Keratinocyte (primary cell): ENCODE data around the gene PRDX2. TPM values are rescaled to one million over a fixed set of nuclear protein-coding genes. Genes with fewer than 3 reads are reported as not detected.

ENCODE experiments used
- DNase-seq: peaks from one replicate; pipeline ENCODE4 v3.0.0-alpha.2; 2011; ENCODE audit warnings: low read depth, missing footprints, low spot score
- FAIRE-seq: peaks from 2 replicates; lab custom pipeline; 2011; peaks lifted over from hg19 to GRCh38; lab: Jason Lieb, UNC
- H2AFZ ChIP-seq: 2 replicates; pipeline ENCODE4 v1.6.0; 2012; ENCODE audit warnings: low read length, control low read depth, inconsistent platforms; ENCODE audit not compliant: control insufficient read depth
- H3K27ac ChIP-seq: 2 replicates; pipeline ENCODE4 v1.5.1; 2011; ENCODE audit warnings: low read length; ENCODE audit not compliant: control insufficient read depth, insufficient read depth
- H3K27me3 ChIP-seq: 3 replicates; pipeline ENCODE4 v1.6.0; 2011; ENCODE audit warnings: low read length; ENCODE audit not compliant: control insufficient read depth, insufficient read depth; ENCODE audit errors: extremely low read depth
- H3K36me3 ChIP-seq, 2 experiments: 2 replicates in 1 of 2; 3 replicates in 1 of 2; pipeline ENCODE4 v1.5.1; 2011; ENCODE audit warnings: low read length in 2 of 2, mild to moderate bottlenecking in 1 of 2; ENCODE audit not compliant: control insufficient read depth in 2 of 2, insufficient read depth in 2 of 2; ENCODE audit errors: extremely low read depth in 1 of 2
- H3K4me1 ChIP-seq: 3 replicates; pipeline ENCODE4 v1.5.1; 2011; ENCODE audit warnings: low read length; ENCODE audit not compliant: control insufficient read depth, insufficient read depth; ENCODE audit errors: extremely low read depth
- H3K4me2 ChIP-seq: 3 replicates; pipeline ENCODE4 v1.6.0; 2011; ENCODE audit warnings: low read depth, low read length; ENCODE audit not compliant: control insufficient read depth, insufficient read depth; ENCODE audit errors: extremely low read depth
- H3K4me3 ChIP-seq, 3 experiments: fragments of 200-600 bp in 1 of 3; sonication (generic) in 1 of 3; 2 replicates in 2 of 3; 3 replicates in 1 of 3; pipeline ENCODE4 v1.5.1; 2011 to 2016; ENCODE audit warnings: low read length in 3 of 3, mild to moderate bottlenecking in 3 of 3, control low read depth in 2 of 3, inconsistent platforms in 1 of 3, low read depth in 1 of 3, mixed read lengths in 1 of 3, mixed run types in 1 of 3, moderate library complexity in 1 of 3; ENCODE audit not compliant: control insufficient read depth in 2 of 3, insufficient read depth in 2 of 3; ENCODE audit errors: extremely low read depth in 1 of 3
- H3K79me2 ChIP-seq: 2 replicates; pipeline ENCODE4 v1.6.0; 2012; ENCODE audit warnings: low read length; ENCODE audit not compliant: control insufficient read depth, insufficient read depth
- H3K9ac ChIP-seq: 3 replicates; pipeline ENCODE4 v1.6.0; 2011; ENCODE audit warnings: low read length; ENCODE audit not compliant: control insufficient read depth, insufficient read depth; ENCODE audit errors: extremely low read depth
- H3K9me1 ChIP-seq: 3 replicates; pipeline ENCODE4 v1.6.0; 2011; ENCODE audit warnings: low read length; ENCODE audit not compliant: control insufficient read depth, insufficient read depth; ENCODE audit errors: extremely low read depth
- H3K9me3 ChIP-seq: 2 replicates; pipeline ENCODE4 v1.5.1; 2012; ENCODE audit warnings: low read depth, low read length; ENCODE audit not compliant: control insufficient read depth
- H4K20me1 ChIP-seq: 3 replicates; pipeline ENCODE4 v1.6.0; 2011; ENCODE audit warnings: low read length; ENCODE audit not compliant: control insufficient read depth, insufficient read depth; ENCODE audit errors: extremely low read depth
- CTCF ChIP-seq, 3 experiments: IDR thresholded peaks in 1 of 3; conservative IDR thresholded peaks in 1 of 3; optimal IDR thresholded peaks in 1 of 3; 2 replicates in 2 of 3; 3 replicates in 1 of 3; pipeline versions ENCODE3 to v1.5.1; 2011; ENCODE audit warnings: low read length in 3 of 3, mild to moderate bottlenecking in 3 of 3, moderate library complexity in 2 of 3, control low read depth in 1 of 3, inconsistent platforms in 1 of 3; ENCODE audit not compliant: insufficient read depth in 2 of 3; ENCODE audit errors: extremely low read depth in 1 of 3
- EZH2 ChIP-seq: IDR thresholded peaks from one replicate; pipeline ENCODE4 v1.6.1; 2012; ENCODE audit warnings: inconsistent platforms, mild to moderate bottlenecking, low read length, moderate library complexity
- dilution Hi-C: fragments of 300-500 bp; cut with MboI; formaldehyde crosslinking; loops from one replicate; pipeline ENCODE4 v1.7.0; 2020; ENCODE audit warnings: low sequenced_read_pairs; ENCODE audit not compliant: extremely low pct_ligation_motif_present
- polyA plus RNA-seq, 5 experiments: library from polyadenylated mRNA; depleted of rRNA in 3 of 5; stranded (reverse) in 3 of 5; stranded (forward) in 1 of 5; unstranded in 1 of 5; fragments of >200 nt; gene quantifications; 1 replicate in 1 of 5; 2 replicates in 3 of 5; 3 replicates in 1 of 5; pipeline versions ENCODE4 v1.2.1 to v1.2.3, GENCODE V29; 2011 to 2012; ENCODE audit warnings: missing spikeins in 2 of 5, low read depth in 1 of 5, low replicate concordance in 1 of 5

Gene PRDX2
- polyA plus RNA-seq, 1 donor (not counting 4 experiments of a cell fraction or from before 2014, with no cell fraction given), result 154 TPM

- no peaks in the 10 kb centered on the region for H3K4me1 ChIP-seq
- no peak overlapping the region for H3K27ac ChIP-seq
- H3K27me3 ChIP-seq, result no peaks in the 10 kb centered on the region
- FAIRE-seq, result no peak
- no peaks in the 10 kb centered on the region for H3K79me2 ChIP-seq
- H3K4me2 ChIP-seq, result peak overlapping the region; percentile 37
- H3K36me3 ChIP-seq, result peaks cover 0 to 4% of the 10 kb centered on the region in 2 experiments
- peak overlapping the region in 2 of 3 experiments; percentile 12 to 16 for H3K4me3 ChIP-seq
- H2AFZ ChIP-seq, result peak overlapping the region; percentile 25
- dilution Hi-C loops, result no loop called here
- DNase-seq, result no peak
- peak overlapping the region; percentile 33 for H3K9ac ChIP-seq
- H4K20me1 ChIP-seq, result no peaks in the 10 kb centered on the region
- H3K9me3 ChIP-seq, result no peaks in the 10 kb centered on the region
- TF ChIP-seq CTCF (optimal IDR thresholded peaks at IDR 0.05 in 1 of 3, IDR thresholded peaks at IDR 0.05 in 1 of 3, conservative IDR thresholded peaks at IDR 0.05 in 1 of 3; ENCODE audit: extremely low read depth in 1 of 3, insufficient read depth in 2 of 3, low read length in 3 of 3), result peak; percentile 83 to 97 (median 84)
- no peak for TF ChIP-seq EZH2
- no peaks in the 10 kb centered on the region for H3K9me1 ChIP-seq
Measured at GRCh38 chr19:12757544-12758274, 43.9 kb downstream of the PRDX2 start.

GRCh38 chr19:12756150-12756883 lies 45.3 kb downstream of the PRDX2 start:
- Histone ChIP-seq H3K9me1 (no peaks in the 10 kb centered on the region), H3K79me2 (no peaks in the 10 kb centered on the region), H3K27ac (no peak overlapping the region), H4K20me1 (no peaks in the 10 kb centered on the region), H3K27me3 (peaks cover 11% of the 10 kb centered on the region), H3K9me3 (no peaks in the 10 kb centered on the region), H3K4me1 (peaks cover under 1% of the 10 kb centered on the region), H3K4me2 (no peak overlapping the region), H3K36me3 (peaks cover 0 to 1% of the 10 kb centered on the region in 2 experiments), H3K4me3 (no peak overlapping the region), H3K9ac (no peak overlapping the region), H2AFZ (no peak overlapping the region)
- DNase-seq (no peak), FAIRE-seq (no peak)
- dilution Hi-C loops, result no loop called here
- TF ChIP-seq EZH2 (no peak), CTCF (optimal IDR thresholded peaks at IDR 0.05 in 1 of 3, IDR thresholded peaks at IDR 0.05 in 1 of 3, conservative IDR thresholded peaks at IDR 0.05 in 1 of 3; ENCODE audit: extremely low read depth in 1 of 3, insufficient read depth in 2 of 3, low read length in 3 of 3) (no peak)
